Measurements from ENCODE around the gene ITPR2. TPM values are rescaled to one million over a fixed set of nuclear protein-coding genes. Genes with fewer than 3 reads are reported as not detected.
"Not testable (repeated sequence)": the region's sequence is repeated elsewhere in the genome, so short reads cannot be mapped to it uniquely, and the experiment has no call there.

Gene ITPR2
- total RNA-seq, 1 donor from 2014 or later, result 77.9 TPM

DNA sequence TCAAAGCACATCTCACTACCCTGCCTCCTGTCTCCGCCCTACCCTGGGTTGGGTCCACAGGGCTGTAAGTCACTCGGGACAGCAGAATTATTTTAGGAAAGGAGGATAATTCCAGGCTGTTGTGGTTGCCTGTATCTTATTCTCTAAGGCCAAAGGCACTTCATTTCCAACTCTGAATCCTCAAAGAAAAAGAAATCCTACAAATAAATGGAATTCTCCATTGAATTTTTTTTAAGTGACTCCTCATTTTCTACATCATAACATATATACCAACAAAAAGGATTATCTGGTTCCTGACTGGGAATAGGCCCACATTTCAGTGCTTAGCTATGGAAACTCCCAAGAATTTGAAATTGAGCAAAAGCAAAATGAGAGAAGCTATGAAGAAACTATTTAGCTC, 186.4 kb downstream of the ITPR2 start:
- peaks cover 3% of the 10 kb centered on the region for H3K9me3 Mint-ChIP-seq (ENCODE audit: unreplicated experiment)
- no peak overlapping the region for H3K27ac Mint-ChIP-seq (ENCODE audit: unreplicated experiment)
- DNase-seq, result no peak
- TF ChIP-seq, protein P1, sequence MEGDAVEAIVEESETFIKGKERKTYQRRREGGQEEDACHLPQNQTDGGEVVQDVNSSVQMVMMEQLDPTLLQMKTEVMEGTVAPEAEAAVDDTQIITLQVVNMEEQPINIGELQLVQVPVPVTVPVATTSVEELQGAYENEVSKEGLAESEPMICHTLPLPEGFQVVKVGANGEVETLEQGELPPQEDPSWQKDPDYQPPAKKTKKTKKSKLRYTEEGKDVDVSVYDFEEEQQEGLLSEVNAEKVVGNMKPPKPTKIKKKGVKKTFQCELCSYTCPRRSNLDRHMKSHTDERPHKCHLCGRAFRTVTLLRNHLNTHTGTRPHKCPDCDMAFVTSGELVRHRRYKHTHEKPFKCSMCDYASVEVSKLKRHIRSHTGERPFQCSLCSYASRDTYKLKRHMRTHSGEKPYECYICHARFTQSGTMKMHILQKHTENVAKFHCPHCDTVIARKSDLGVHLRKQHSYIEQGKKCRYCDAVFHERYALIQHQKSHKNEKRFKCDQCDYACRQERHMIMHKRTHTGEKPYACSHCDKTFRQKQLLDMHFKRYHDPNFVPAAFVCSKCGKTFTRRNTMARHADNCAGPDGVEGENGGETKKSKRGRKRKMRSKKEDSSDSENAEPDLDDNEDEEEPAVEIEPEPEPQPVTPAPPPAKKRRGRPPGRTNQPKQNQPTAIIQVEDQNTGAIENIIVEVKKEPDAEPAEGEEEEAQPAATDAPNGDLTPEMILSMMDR (IDR thresholded peaks at IDR 0.05; ENCODE audit: partially characterized antibody, unreplicated experiment), result no peak
- peaks cover 5% of the 10 kb centered on the region for H3K36me3 Mint-ChIP-seq (ENCODE audit: unreplicated experiment)
- H3K27me3 Mint-ChIP-seq (ENCODE audit: unreplicated experiment), result peaks cover 4% of the 10 kb centered on the region
- H3K4me1 Mint-ChIP-seq (ENCODE audit: low read depth, unreplicated experiment), result peaks cover 33% of the 10 kb centered on the region
- no peak overlapping the region for H3K4me3 Mint-ChIP-seq (ENCODE audit: unreplicated experiment)

DNA sequence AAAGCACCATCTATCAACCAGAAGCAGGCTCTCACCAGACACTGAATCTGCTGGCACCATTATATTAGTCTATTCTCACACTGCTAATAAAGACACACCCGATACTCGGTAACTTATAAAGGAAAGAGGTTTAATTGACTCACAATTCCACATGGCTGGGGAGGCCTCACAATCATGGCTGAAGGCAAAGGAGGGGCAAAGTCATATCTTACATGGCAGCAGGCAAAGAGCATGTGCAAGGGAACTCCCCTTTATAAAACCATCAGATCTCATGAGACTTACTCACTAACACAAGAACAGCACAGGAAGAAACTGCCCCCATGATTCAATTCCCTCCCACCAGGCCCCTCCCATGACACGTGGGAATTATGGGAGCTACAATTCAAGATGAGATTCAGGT, 188.6 kb downstream of the ITPR2 start:
- H3K4me3 Mint-ChIP-seq (ENCODE audit: unreplicated experiment); H3K27me3 Mint-ChIP-seq (ENCODE audit: unreplicated experiment); H3K27ac Mint-ChIP-seq (ENCODE audit: unreplicated experiment); H3K36me3 Mint-ChIP-seq (ENCODE audit: unreplicated experiment); DNase-seq; H3K9me3 Mint-ChIP-seq (ENCODE audit: unreplicated experiment): not testable (repeated sequence)
- H3K4me1 Mint-ChIP-seq (ENCODE audit: low read depth, unreplicated experiment), result peaks cover 36% of the 10 kb centered on the region

DNA sequence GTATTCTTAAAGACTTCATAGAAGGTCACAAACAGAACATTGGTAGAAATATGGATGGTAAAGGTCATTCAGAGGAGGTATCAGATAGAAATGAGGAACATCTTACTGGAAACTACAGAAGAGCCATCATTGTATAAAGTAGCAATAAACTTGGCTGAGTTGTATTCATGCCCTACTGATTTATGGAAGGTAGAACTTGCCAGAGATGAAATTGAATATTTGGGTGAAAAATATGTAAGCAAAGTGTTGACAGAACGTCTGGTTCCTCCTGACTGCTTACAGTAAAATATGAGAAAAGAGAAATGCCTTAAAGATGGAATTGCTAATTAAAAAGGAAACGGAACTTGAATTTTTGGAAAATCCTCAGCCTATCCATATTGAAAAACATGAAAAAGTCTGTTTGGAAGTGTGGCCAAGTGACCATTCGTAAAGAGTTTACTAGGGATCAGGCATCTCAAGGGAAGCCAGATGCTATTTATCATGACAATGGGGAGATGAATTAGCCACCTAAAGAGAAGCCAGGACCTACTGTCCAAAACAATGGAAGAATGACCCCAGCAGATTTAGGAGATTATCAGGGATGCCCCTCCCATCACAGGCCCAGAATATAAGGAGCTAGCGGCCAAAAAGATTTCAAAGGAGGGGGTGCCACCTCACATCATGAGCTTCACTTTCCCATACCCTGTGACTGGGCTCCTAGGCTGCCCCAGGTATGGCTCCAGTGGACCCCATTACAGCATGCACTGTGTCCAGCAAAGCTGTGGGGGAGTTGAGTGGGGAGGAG, 189.3 kb downstream of the ITPR2 start:
- peaks cover 3% of the 10 kb centered on the region for H3K9me3 Mint-ChIP-seq (ENCODE audit: unreplicated experiment)
- H3K4me1 Mint-ChIP-seq (ENCODE audit: low read depth, unreplicated experiment), result peaks cover 34% of the 10 kb centered on the region
- H3K36me3 Mint-ChIP-seq (ENCODE audit: unreplicated experiment), result no peaks in the 10 kb centered on the region
- no peak for DNase-seq
- TF ChIP-seq, protein P1 (IDR thresholded peaks at IDR 0.05; ENCODE audit: partially characterized antibody, unreplicated experiment), result no peak
- H3K27me3 Mint-ChIP-seq (ENCODE audit: unreplicated experiment), result peaks cover 2% of the 10 kb centered on the region
- H3K4me3 Mint-ChIP-seq (ENCODE audit: unreplicated experiment), result no peak overlapping the region
- H3K27ac Mint-ChIP-seq (ENCODE audit: unreplicated experiment), result no peak overlapping the region

DNA sequence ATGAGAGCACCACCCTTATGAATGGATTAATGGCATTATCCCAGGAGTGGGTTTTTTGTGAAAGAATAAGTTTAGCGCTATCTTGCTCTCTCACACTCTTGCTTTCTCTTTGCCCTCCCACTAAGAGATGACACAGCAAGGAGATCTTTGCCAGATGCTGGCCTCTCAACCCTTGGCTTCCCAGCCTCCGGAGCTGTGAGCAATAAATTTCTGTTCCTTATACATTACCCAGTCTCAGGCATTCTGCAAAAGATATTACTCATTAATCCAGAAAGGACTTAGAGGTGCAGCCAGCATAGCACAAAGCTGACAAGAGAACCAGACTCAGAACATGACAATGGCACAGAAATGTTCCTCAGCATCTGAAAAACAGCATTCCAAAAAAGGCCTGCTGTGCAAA, 190.6 kb downstream of the ITPR2 start:
- DNase-seq, result no peak
- H3K36me3 Mint-ChIP-seq (ENCODE audit: unreplicated experiment), result no peaks in the 10 kb centered on the region
- peaks cover 28% of the 10 kb centered on the region for H3K4me1 Mint-ChIP-seq (ENCODE audit: low read depth, unreplicated experiment)
- H3K9me3 Mint-ChIP-seq (ENCODE audit: unreplicated experiment), result peaks cover 3% of the 10 kb centered on the region
- no peak overlapping the region for H3K27ac Mint-ChIP-seq (ENCODE audit: unreplicated experiment)
- H3K4me3 Mint-ChIP-seq (ENCODE audit: unreplicated experiment), result no peak overlapping the region
- TF ChIP-seq, protein P1 (IDR thresholded peaks at IDR 0.05; ENCODE audit: partially characterized antibody, unreplicated experiment), result no peak
- peaks cover 2% of the 10 kb centered on the region for H3K27me3 Mint-ChIP-seq (ENCODE audit: unreplicated experiment)

DNA sequence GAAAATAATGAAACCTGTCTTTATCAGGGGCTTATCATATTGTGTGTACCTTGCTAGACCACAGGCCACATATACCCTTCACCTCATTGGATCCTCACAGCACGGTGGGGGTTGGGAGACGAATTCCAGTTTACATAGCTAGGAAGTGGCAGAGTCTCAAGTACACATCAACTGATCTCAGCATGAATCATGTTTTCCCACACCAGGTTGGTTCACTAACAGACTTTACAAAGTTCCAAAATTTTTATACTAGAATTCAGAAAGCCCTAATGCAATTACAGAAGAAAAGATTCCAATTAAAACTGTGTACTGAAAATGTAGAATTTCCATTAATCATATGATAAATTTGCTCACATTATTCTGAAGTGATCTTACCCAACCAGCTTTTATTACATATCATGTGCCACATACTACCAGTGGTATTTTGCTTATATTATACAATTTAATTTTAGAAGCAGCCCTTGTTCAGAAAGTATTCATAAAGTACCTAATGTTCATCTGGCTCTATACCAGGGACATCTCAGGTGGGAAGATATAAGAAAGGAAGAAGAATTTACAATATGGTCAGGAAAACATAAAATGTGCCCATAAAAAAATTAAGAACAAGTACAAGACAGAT, 196.2 kb downstream of the ITPR2 start:
- H3K4me3 Mint-ChIP-seq (ENCODE audit: unreplicated experiment), result no peak overlapping the region
- peaks cover 17% of the 10 kb centered on the region for H3K4me1 Mint-ChIP-seq (ENCODE audit: low read depth, unreplicated experiment)
- no peaks in the 10 kb centered on the region for H3K9me3 Mint-ChIP-seq (ENCODE audit: unreplicated experiment)
- DNase-seq, result no peak
- H3K27me3 Mint-ChIP-seq (ENCODE audit: unreplicated experiment), result no peaks in the 10 kb centered on the region
- H3K36me3 Mint-ChIP-seq (ENCODE audit: unreplicated experiment), result no peaks in the 10 kb centered on the region
- TF ChIP-seq, protein P1 (IDR thresholded peaks at IDR 0.05; ENCODE audit: partially characterized antibody, unreplicated experiment), result no peak
- H3K27ac Mint-ChIP-seq (ENCODE audit: unreplicated experiment), result no peak overlapping the region

Data from glutamatergic neuron (in vitro differentiated cells).